Measurements from ENCODE around the gene CNPY4. TPM values are rescaled to one million over a fixed set of nuclear protein-coding genes. Genes with fewer than 3 reads are reported as not detected.
A peak's percentile ranks its signal among the peaks of the same experiment; 100 is the strongest.

The CNPY4 gene
- polyA plus RNA-seq, 1 donor (not counting 4 experiments of a cell fraction or from before 2014, with no cell fraction given): 9.9 TPM

- FAIRE-seq (no peak), DNase-seq (ENCODE audit: low read depth, low spot score) (no peak)
- TF ChIP-seq EZH2 (IDR thresholded peaks at IDR 0.05; ENCODE audit: low read length): no peak
- TF ChIP-seq, protein P1, sequence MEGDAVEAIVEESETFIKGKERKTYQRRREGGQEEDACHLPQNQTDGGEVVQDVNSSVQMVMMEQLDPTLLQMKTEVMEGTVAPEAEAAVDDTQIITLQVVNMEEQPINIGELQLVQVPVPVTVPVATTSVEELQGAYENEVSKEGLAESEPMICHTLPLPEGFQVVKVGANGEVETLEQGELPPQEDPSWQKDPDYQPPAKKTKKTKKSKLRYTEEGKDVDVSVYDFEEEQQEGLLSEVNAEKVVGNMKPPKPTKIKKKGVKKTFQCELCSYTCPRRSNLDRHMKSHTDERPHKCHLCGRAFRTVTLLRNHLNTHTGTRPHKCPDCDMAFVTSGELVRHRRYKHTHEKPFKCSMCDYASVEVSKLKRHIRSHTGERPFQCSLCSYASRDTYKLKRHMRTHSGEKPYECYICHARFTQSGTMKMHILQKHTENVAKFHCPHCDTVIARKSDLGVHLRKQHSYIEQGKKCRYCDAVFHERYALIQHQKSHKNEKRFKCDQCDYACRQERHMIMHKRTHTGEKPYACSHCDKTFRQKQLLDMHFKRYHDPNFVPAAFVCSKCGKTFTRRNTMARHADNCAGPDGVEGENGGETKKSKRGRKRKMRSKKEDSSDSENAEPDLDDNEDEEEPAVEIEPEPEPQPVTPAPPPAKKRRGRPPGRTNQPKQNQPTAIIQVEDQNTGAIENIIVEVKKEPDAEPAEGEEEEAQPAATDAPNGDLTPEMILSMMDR (optimal IDR thresholded peaks at IDR 0.05 in 1 of 3, IDR thresholded peaks at IDR 0.05 in 1 of 3, conservative IDR thresholded peaks at IDR 0.05 in 1 of 3; ENCODE audit: extremely low read depth in 1 of 3, insufficient read depth in 2 of 3, low read length in 3 of 3): peak in 1 of 3 experiments; percentile 32
- H3K9me1 ChIP-seq (ENCODE audit: control insufficient read depth, extremely low read depth, insufficient read depth, low read length): no peaks in the 10 kb centered on the region
- dilution Hi-C loops (cut with MboI; ENCODE audit: extremely low pct_ligation_motif_present, low sequenced_read_pairs): no loop called here
- peaks cover 5% of the 10 kb centered on the region for H3K79me2 ChIP-seq (ENCODE audit: control insufficient read depth, insufficient read depth, low read length)
- peak overlapping the region; percentile 13 for H3K27ac ChIP-seq (ENCODE audit: control insufficient read depth, insufficient read depth, low read length)
- H3K27me3 ChIP-seq (ENCODE audit: control insufficient read depth, extremely low read depth, insufficient read depth, low read length): no peaks in the 10 kb centered on the region
- H4K20me1 ChIP-seq (ENCODE audit: control insufficient read depth, extremely low read depth, insufficient read depth, low read length): peaks cover 7% of the 10 kb centered on the region
- no peaks in the 10 kb centered on the region for H3K9me3 ChIP-seq (ENCODE audit: control insufficient read depth, low read depth, low read length)
- H3K36me3 ChIP-seq (ENCODE audit: control insufficient read depth in 2 of 2, extremely low read depth in 1 of 2, insufficient read depth in 2 of 2, low read length in 2 of 2): peaks cover 16 to 28% of the 10 kb centered on the region in 2 experiments
- peak overlapping the region; percentile 78 for H3K4me2 ChIP-seq (ENCODE audit: control insufficient read depth, extremely low read depth, insufficient read depth, low read depth, low read length)
- no peak overlapping the region for H2AFZ ChIP-seq (ENCODE audit: control insufficient read depth, low read length)
- H3K9ac ChIP-seq (ENCODE audit: control insufficient read depth, extremely low read depth, insufficient read depth, low read length): peak overlapping the region; percentile 79
- H3K4me3 ChIP-seq (ENCODE audit: control insufficient read depth in 2 of 3, extremely low read depth in 1 of 3, insufficient read depth in 2 of 3, low read depth in 1 of 3, low read length in 3 of 3): peak overlapping the region; percentile 63 to 91 (median 70)
- H3K4me1 ChIP-seq (ENCODE audit: control insufficient read depth, extremely low read depth, insufficient read depth, low read length): peaks cover 19% of the 10 kb centered on the region
Observed at GRCh38 chr7:100157334-100158228, 38.1 kb downstream of the CNPY4 start.

- Histone ChIP-seq H3K36me3 (ENCODE audit: control insufficient read depth in 2 of 2, extremely low read depth in 1 of 2, insufficient read depth in 2 of 2, low read length in 2 of 2) (peaks cover 15 to 28% of the 10 kb centered on the region in 2 experiments), H3K27ac (ENCODE audit: control insufficient read depth, insufficient read depth, low read length) (peak within 1 kb of the TSS; percentile 54), H3K27me3 (ENCODE audit: control insufficient read depth, extremely low read depth, insufficient read depth, low read length) (no peaks in the 10 kb centered on the region), H3K9me1 (ENCODE audit: control insufficient read depth, extremely low read depth, insufficient read depth, low read length) (peaks cover 2% of the 10 kb centered on the region), H2AFZ (ENCODE audit: control insufficient read depth, low read length) (peak within 1 kb of the TSS; percentile 68), H3K9ac (ENCODE audit: control insufficient read depth, extremely low read depth, insufficient read depth, low read length) (peak within 1 kb of the TSS; percentile 79), H4K20me1 (ENCODE audit: control insufficient read depth, extremely low read depth, insufficient read depth, low read length) (peaks cover 7% of the 10 kb centered on the region), H3K4me3 (ENCODE audit: control insufficient read depth in 2 of 3, extremely low read depth in 1 of 3, insufficient read depth in 2 of 3, low read depth in 1 of 3, low read length in 3 of 3) (peak within 1 kb of the TSS; percentile 63 to 91 (median 70)), H3K9me3 (ENCODE audit: control insufficient read depth, low read depth, low read length) (no peaks in the 10 kb centered on the region), H3K79me2 (ENCODE audit: control insufficient read depth, insufficient read depth, low read length) (peaks cover 5% of the 10 kb centered on the region), H3K4me1 (ENCODE audit: control insufficient read depth, extremely low read depth, insufficient read depth, low read length) (peaks cover 27% of the 10 kb centered on the region), H3K4me2 (ENCODE audit: control insufficient read depth, extremely low read depth, insufficient read depth, low read depth, low read length) (peak within 1 kb of the TSS; percentile 82)
- no peak for DNase-seq (ENCODE audit: low read depth, low spot score)
- TF ChIP-seq, protein P1 (optimal IDR thresholded peaks at IDR 0.05 in 1 of 3, IDR thresholded peaks at IDR 0.05 in 1 of 3, conservative IDR thresholded peaks at IDR 0.05 in 1 of 3; ENCODE audit: extremely low read depth in 1 of 3, insufficient read depth in 2 of 3, low read length in 3 of 3): no peak
- no peak for TF ChIP-seq EZH2 (IDR thresholded peaks at IDR 0.05; ENCODE audit: low read length)
- FAIRE-seq: no peak
- dilution Hi-C loops (cut with MboI; ENCODE audit: extremely low pct_ligation_motif_present, low sequenced_read_pairs): no loop called here
Observed at GRCh38 chr7:100158229-100159098, 39.0 kb downstream of the CNPY4 start, which contains the start of gene TRAPPC14. TSS of gene TRAPPC14 (minus strand) at chr7:100158723. CDS start at chr7:100158499, 224 bp downstream.
